Adrenal gland (tissue), 5 donors: Measurements from ENCODE around the gene CEP112.

ENCODE experiments used
- CTCF ChIP-seq, 6 experiments: fragments of 450-650 bp in 4 of 6; fragments of 200-600 bp in 2 of 6; sonication (generic) in 1 of 6; IDR thresholded peaks; 1 replicate in 5 of 6; 2 replicates in 1 of 6; pipeline versions ENCODE4 v1.5.1 to v1.8.0; 2016 to 2021; ENCODE audit warnings: antibody characterized with exemption in 6 of 6, mild to moderate bottlenecking in 2 of 6, moderate library complexity in 1 of 6
- POLR2A ChIP-seq, 2 donors: fragments of 450-650 bp; IDR thresholded peaks; one replicate each; pipeline ENCODE4 v1.6.1; 2017; ENCODE audit warnings: antibody characterized with exemption in 2 of 2, mild to moderate bottlenecking in 2 of 2, moderate library complexity in 1 of 2
- donor health status: DM: no; HTN: no; CAD: no.

DNA sequence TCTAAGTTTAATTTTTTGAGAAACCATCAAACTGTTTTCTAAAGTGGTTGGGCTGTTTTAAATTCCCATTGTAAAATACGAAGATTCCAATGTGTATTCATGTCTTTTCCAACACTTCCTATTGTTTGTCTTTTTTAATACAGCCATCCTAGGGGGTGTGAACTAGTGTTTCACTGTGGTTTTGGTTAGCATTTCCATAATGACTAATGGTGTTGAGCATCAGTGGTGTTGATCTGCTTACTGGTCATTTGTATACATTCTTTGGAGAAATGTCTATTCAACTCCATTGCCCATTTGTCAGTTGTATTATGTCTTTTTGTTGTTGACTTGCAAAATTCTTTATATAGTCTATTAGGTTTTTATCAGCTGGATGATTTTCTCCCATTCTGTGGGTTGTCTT, 391.3 kb downstream of the CEP112 start:
- TF ChIP-seq CTCF (IDR thresholded peaks at IDR 0.05) (no peak), POLR2A (IDR thresholded peaks at IDR 0.05) (no peak)
